Gastrocnemius medialis (tissue), 4 donors: Measurements from ENCODE around the gene HDAC3.

Source experiments
- POLR2A ChIP-seq, 2 donors: fragments of 450-650 bp; IDR thresholded peaks; one replicate each; pipeline ENCODE4 v1.6.1; 2017; ENCODE audit warnings: antibody characterized with exemption in 2 of 2, mild to moderate bottlenecking in 2 of 2, moderate library complexity in 2 of 2
- TF ChIP-seq, protein P1 (sequence below), 5 experiments: fragments of 450-650 bp in 3 of 5; fragments of 200-600 bp in 2 of 5; sonication (generic) in 2 of 5; IDR thresholded peaks in 4 of 5; conservative IDR thresholded peaks in 1 of 5; 1 replicate in 4 of 5; 2 replicates in 1 of 5; pipeline ENCODE4 v1.5.1; 2016 to 2019; ENCODE audit warnings: antibody characterized with exemption in 5 of 5, mild to moderate bottlenecking in 3 of 5, moderate library complexity in 3 of 5

DNA sequence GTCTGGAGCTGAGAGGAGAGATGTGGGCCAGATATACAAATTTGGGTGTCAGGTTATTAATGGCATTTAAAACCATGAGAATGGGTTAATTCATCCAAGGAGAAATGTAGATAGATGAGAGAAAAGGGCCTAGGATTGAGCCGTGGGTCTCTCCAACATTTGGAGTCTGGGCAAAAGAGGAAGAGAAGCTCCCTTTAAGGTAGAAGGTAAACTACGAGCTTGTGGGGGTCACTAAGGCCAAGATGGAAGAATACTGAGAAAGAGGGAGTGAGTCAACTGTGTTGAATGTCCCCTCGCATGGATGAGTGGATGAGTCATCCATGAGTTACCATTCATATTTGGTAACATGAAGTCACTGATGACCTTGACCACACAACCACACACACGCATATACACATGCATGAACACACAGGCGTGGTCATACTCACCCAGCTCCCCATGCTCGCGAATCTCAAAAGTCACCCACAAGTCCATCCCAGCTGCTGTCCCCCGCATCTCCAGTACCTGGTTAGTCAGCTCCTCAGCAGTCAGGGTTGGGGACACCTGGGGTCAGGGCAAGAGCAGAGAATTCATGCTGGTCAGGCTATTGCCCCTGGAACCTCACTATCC, 21.4 kb upstream of the HDAC3 start:
- TF ChIP-seq, protein P1, sequence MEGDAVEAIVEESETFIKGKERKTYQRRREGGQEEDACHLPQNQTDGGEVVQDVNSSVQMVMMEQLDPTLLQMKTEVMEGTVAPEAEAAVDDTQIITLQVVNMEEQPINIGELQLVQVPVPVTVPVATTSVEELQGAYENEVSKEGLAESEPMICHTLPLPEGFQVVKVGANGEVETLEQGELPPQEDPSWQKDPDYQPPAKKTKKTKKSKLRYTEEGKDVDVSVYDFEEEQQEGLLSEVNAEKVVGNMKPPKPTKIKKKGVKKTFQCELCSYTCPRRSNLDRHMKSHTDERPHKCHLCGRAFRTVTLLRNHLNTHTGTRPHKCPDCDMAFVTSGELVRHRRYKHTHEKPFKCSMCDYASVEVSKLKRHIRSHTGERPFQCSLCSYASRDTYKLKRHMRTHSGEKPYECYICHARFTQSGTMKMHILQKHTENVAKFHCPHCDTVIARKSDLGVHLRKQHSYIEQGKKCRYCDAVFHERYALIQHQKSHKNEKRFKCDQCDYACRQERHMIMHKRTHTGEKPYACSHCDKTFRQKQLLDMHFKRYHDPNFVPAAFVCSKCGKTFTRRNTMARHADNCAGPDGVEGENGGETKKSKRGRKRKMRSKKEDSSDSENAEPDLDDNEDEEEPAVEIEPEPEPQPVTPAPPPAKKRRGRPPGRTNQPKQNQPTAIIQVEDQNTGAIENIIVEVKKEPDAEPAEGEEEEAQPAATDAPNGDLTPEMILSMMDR (IDR thresholded peaks at IDR 0.05 in 4 of 5, conservative IDR thresholded peaks at IDR 0.05 in 1 of 5), result no peak
- TF ChIP-seq POLR2A (IDR thresholded peaks at IDR 0.05), result no peak
